ENCODE results near the gene MYG1. TPM values are rescaled to one million over a fixed set of nuclear protein-coding genes. Genes with fewer than 3 reads are reported as not detected.
"Not testable (repeated sequence)": the region's sequence is repeated elsewhere in the genome, so short reads cannot be mapped to it uniquely, and the experiment has no call there.

MYG1 gene
- total and polyA plus RNA-seq, 2 of the 4 experiments (the other 2 are of a cell fraction) = 49.8 to 63.7 TPM

DNA sequence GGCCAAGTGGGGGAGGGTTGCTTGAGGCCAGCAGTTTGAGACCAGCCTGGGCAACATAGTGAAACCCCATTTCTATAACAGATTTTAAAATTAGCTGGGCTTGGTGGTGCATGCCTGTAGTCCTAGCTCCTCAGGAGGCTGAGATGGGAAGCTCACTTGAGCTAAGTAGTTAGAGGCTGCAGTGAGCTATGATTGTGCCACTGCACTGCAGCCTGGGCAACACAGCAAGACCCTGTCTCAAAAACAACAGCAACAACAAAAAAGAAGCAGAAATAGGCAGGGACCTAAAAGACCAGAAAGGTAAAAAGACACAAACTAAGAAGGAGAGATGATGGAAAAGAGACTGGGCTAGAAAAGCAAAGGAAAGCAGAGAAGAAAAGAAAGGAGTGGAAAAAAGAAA, 32.8 kb downstream of the MYG1 start:
- H4K20me1 ChIP-seq (ENCODE audit: insufficient read depth, low read length); H3K4me3 ChIP-seq (ENCODE audit: insufficient read depth, low read depth, low read length); H2BK20ac ChIP-seq (ENCODE audit: low read depth, low read length); H3K18ac ChIP-seq (ENCODE audit: low read depth, low read length); H2BK120ac ChIP-seq (ENCODE audit: low read depth, low read length); DNase-seq; H2AFZ ChIP-seq (replicated peaks; ENCODE audit: low read length, poor library complexity); H3K9me1 ChIP-seq (ENCODE audit: insufficient read depth, low read length); H3K14ac ChIP-seq (replicated peaks; ENCODE audit: low read depth, low read length); H2AK9ac ChIP-seq (replicated peaks; ENCODE audit: low read depth, low read length, poor library complexity); intact Hi-C loops (cut with micrococcal nuclease); POLR2A ChIA-PET (ENCODE audit: unreplicated experiment); H3K4ac ChIP-seq (ENCODE audit: low read depth, low read length); H4K8ac ChIP-seq (ENCODE audit: low read depth in 2 of 2, low read length in 2 of 2); H2BK15ac ChIP-seq (ENCODE audit: low read depth, low read length); H3K4me2 ChIP-seq (ENCODE audit: low read depth, low read length); H3K27ac ChIP-seq (ENCODE audit: insufficient read depth, low read length); H4K91ac ChIP-seq (ENCODE audit: insufficient read depth, low read depth, low read length); H3K4me1 ChIP-seq (ENCODE audit: control insufficient read depth, insufficient read depth, low read length); H2AK5ac ChIP-seq (ENCODE audit: low read depth, low read length); H2BK5ac ChIP-seq (ENCODE audit: low read depth, low read length, poor library complexity, severe bottlenecking); dilution Hi-C loops (cut with HindIII; ENCODE audit: low sequenced_read_pairs, unreplicated experiment); ATAC-seq (ENCODE audit: low read depth); H3K9me3 ChIP-seq (ENCODE audit: control insufficient read depth, insufficient read depth, low read length); H3K56ac ChIP-seq (ENCODE audit: extremely low read depth, insufficient read depth, low read length); in situ Hi-C loops (cut with MboI; ENCODE audit: low sequenced_read_pairs); BruUV-seq (replicated peaks); H3K23ac ChIP-seq (ENCODE audit: low read depth, low read length); H4K5ac ChIP-seq (ENCODE audit: low read depth, low read length); H3K36me3 ChIP-seq (ENCODE audit: control insufficient read depth, insufficient read depth, low read length); H3K79me1 ChIP-seq (ENCODE audit: low read depth in 1 of 2, low read length in 2 of 2); H3K9ac ChIP-seq (ENCODE audit: low read depth, low read length): not testable (repeated sequence)
- H3K27me3 ChIP-seq (ENCODE audit: control insufficient read depth, insufficient read depth, low read length) = peaks cover 70% of the 10 kb centered on the region
- CTCF ChIA-PET = interaction anchor here (1.5 kb wide), 1 partner anchor 13 kb away, joined by 4 read pairs; no protein-coding TSS in a partner anchor

Measured in IMR-90 (cell line).